Measurements from ENCODE around the gene PDE6A.

DNA sequence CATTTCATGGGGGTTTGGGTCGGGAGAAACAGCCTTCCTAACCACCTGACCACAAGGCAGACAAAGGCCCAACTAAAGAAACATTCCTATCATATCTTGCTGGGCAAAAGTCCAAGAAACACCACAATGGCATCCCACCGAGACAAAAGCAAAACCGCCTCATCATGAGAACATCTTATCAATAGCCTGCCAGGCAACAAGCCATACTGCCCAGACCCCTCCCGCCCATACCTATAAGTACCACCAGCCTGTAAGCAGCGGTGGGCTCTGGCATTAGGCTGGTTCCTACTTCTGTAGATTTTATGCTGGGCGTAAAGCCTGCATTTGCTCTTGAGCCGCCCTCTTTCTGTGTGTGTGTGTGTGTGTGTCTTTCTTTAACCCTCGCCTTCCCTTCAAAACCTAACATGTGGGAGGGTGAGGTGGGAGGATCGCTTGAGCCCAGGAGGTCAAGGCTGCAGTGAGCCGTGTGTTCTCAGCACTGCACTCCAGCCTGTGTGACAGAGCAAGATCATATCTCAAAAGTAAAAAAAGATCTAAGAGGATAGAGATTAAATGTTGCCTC, 56.9 kb downstream of the PDE6A start:
- TF ChIP-seq, protein P1, sequence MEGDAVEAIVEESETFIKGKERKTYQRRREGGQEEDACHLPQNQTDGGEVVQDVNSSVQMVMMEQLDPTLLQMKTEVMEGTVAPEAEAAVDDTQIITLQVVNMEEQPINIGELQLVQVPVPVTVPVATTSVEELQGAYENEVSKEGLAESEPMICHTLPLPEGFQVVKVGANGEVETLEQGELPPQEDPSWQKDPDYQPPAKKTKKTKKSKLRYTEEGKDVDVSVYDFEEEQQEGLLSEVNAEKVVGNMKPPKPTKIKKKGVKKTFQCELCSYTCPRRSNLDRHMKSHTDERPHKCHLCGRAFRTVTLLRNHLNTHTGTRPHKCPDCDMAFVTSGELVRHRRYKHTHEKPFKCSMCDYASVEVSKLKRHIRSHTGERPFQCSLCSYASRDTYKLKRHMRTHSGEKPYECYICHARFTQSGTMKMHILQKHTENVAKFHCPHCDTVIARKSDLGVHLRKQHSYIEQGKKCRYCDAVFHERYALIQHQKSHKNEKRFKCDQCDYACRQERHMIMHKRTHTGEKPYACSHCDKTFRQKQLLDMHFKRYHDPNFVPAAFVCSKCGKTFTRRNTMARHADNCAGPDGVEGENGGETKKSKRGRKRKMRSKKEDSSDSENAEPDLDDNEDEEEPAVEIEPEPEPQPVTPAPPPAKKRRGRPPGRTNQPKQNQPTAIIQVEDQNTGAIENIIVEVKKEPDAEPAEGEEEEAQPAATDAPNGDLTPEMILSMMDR (conservative IDR thresholded peaks at IDR 0.05): no peak
- TF ChIP-seq EZH2 (IDR thresholded peaks at IDR 0.05; ENCODE audit: low read depth): no peak
